Measurements from ENCODE around the gene TCF4. TPM values are rescaled to one million over a fixed set of nuclear protein-coding genes. Genes with fewer than 3 reads are reported as not detected.

TCF4 gene
- total and polyA plus RNA-seq, 2 donors (not counting 3 experiments of a cell fraction or from before 2014, with no cell fraction given), result 183 to 390 TPM

GRCh38 chr18:55233857-55234256 lies 354.1 kb downstream of the TCF4 start:
- Histone ChIP-seq H4K20me1 (replicated peaks; ENCODE audit: control insufficient read depth, extremely low read depth, insufficient read depth, low read length) (peaks cover 2% of the 10 kb centered on the region), H2AFZ (ENCODE audit: low read depth, low read length) (no peak overlapping the region), H3K4me3 (replicated peaks in 1 of 3; ENCODE audit: insufficient read depth in 1 of 3, low read depth in 1 of 3, low read length in 3 of 3) (no peak overlapping the region), H3K36me3 (ENCODE audit: control insufficient read depth in 2 of 2, extremely low read depth in 1 of 2, insufficient read depth in 2 of 2, low read length in 2 of 2) (peaks cover 22 to 27% of the 10 kb centered on the region in 2 experiments), H3K9me1 (replicated peaks; ENCODE audit: control insufficient read depth, extremely low read depth, insufficient read depth, low read length) (no peaks in the 10 kb centered on the region), H3K4me1 (ENCODE audit: control insufficient read depth, extremely low read depth, insufficient read depth, low read length) (peaks cover 22% of the 10 kb centered on the region), H3K9me3 (replicated peaks; ENCODE audit: control insufficient read depth, insufficient read depth, low read length) (no peaks in the 10 kb centered on the region), H3K27me3 (ENCODE audit: control insufficient read depth in 2 of 2, insufficient read depth in 2 of 2, low read length in 2 of 2) (no peaks in the 10 kb centered on the region), H3K27ac (ENCODE audit: insufficient read depth, low read depth, low read length) (peak overlapping the region; percentile 61), H3K9ac (replicated peaks; ENCODE audit: extremely low read depth, insufficient read depth, low read length) (peak overlapping the region; percentile 20), H3K79me2 (ENCODE audit: control insufficient read depth, insufficient read depth, low read length) (no peaks in the 10 kb centered on the region), H3K4me2 (ENCODE audit: insufficient read depth, low read length) (no peak overlapping the region)
- ChIA-PET POLR2A (interaction anchor here (0.6 kb wide), 3 partner anchors 11 to 1449 kb away, joined by 3 read pairs; no protein-coding TSS in a partner anchor), CTCF (interaction anchor here (0.6 to 3.6 kb wide), 56 partner anchors 9 to 1342 kb away, joined by 3 to 55 read pairs (median 5); no protein-coding TSS in a partner anchor)
- no TSS peak for BruUV-seq (replicated peaks)
- intact Hi-C loops (cut with micrococcal nuclease), result loop anchor here (1.0 to 10.0 kb wide), 12 partner anchors 31 to 1342 kb away; partner anchors contain the start of gene TCF4
- peak; percentile 61 for DNase-seq (ENCODE audit: low read depth, low spot score)
- FAIRE-seq, result peak; percentile 69
- TF ChIP-seq POLR2AphosphoS5 (IDR thresholded peaks at IDR 0.05; ENCODE audit: insufficient read depth, low read depth, low read length) (no peak), GATA2 (IDR thresholded peaks at IDR 0.05; ENCODE audit: insufficient read depth, insufficient read length, low read depth, low read length) (peak; percentile 95), POLR2A (IDR thresholded peaks at IDR 0.05; ENCODE audit: low read depth, low read length) (no peak), JUN (IDR thresholded peaks at IDR 0.05; ENCODE audit: borderline replicate concordance, insufficient read depth, insufficient read length, low read depth) (peak; percentile 57), FOS (IDR thresholded peaks at IDR 0.05; ENCODE audit: borderline replicate concordance, insufficient read depth, low read length) (peak; percentile 77), EZH2 (IDR thresholded peaks at IDR 0.05; ENCODE audit: borderline replicate concordance, low read depth, low read length, severe bottlenecking) (no peak), MAX (IDR thresholded peaks at IDR 0.05; ENCODE audit: insufficient read depth, insufficient read length) (no peak), MYC (IDR thresholded peaks at IDR 0.05; ENCODE audit: low read depth, low read length) (no peak)
- TF ChIP-seq, protein P1, sequence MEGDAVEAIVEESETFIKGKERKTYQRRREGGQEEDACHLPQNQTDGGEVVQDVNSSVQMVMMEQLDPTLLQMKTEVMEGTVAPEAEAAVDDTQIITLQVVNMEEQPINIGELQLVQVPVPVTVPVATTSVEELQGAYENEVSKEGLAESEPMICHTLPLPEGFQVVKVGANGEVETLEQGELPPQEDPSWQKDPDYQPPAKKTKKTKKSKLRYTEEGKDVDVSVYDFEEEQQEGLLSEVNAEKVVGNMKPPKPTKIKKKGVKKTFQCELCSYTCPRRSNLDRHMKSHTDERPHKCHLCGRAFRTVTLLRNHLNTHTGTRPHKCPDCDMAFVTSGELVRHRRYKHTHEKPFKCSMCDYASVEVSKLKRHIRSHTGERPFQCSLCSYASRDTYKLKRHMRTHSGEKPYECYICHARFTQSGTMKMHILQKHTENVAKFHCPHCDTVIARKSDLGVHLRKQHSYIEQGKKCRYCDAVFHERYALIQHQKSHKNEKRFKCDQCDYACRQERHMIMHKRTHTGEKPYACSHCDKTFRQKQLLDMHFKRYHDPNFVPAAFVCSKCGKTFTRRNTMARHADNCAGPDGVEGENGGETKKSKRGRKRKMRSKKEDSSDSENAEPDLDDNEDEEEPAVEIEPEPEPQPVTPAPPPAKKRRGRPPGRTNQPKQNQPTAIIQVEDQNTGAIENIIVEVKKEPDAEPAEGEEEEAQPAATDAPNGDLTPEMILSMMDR (IDR thresholded peaks at IDR 0.05; ENCODE audit: extremely low read depth in 1 of 2, insufficient read depth in 1 of 2, low read depth in 1 of 2, low read length in 2 of 2), result no peak
- dilution Hi-C loops (cut with MboI; ENCODE audit: extremely low pct_ligation_motif_present, low sequenced_read_pairs), result no loop called here
